ENCODE measurements around the gene TTC9.

- TF ChIP-seq CTCF (IDR thresholded peaks at IDR 0.05; ENCODE audit: insufficient read depth, low read length, poor library complexity, severe bottlenecking), result no peak
- TF ChIP-seq EZH2phosphoT487 (conservative IDR thresholded peaks at IDR 0.05; ENCODE audit: low read length), result no peak
These were observed 29.4 kb downstream of the TTC9 start for GRCh38 chr14:70670992-70671651.
